NCI-H1436 (cell line): ENCODE results near the gene SCFD2.
A peak's percentile ranks its signal among the peaks of the same experiment; 100 is the strongest.
"Not testable (repeated sequence)": the region's sequence is repeated elsewhere in the genome, so short reads cannot be mapped to it uniquely, and the experiment has no call there.

ENCODE experiments used
- DNase-seq: peaks from one replicate; lab custom pipeline; 2025; lab: John Stamatoyannopoulos, UW

The SCFD2 gene

DNA sequence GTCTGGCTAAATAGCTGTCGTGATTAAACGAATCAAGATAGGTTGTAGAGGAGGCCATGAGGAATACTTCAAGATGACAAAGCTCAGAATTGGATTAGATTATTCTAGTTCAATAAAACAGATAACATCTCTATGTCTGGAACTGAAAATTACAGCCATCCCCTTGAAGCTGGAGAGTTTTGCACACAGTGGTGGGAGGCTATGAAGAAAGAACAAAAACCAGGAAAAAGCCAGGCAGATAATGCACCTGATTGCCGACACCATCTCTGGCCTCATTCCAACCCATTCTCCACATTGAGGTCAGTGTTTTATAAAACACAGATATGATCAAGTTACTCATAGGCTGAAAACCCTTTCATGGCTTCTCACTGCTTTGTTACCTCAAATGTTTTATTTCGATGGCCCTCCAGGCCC, 315.5 kb downstream of the SCFD2 start:
- no peak for DNase-seq

DNA sequence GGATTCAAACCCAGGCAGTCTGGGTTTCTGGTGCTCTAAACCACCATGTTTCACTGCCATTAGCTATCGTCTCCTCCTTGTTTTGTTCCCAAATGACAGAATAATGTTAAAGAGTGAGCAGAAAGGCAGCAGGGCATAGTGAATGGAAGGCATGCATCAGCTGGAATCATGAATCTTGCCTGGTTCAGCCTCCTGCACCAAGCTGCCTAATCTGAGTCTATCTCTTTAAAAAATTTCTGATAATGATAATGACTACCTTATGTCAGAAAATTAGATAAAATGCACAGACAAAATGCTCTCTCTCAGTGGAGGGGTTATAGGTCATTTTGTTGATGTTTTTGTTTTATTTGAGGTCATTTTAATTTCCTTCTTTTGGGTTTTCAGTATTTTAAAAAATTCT, 316.3 kb downstream of the SCFD2 start:
- no peak for DNase-seq

DNA sequence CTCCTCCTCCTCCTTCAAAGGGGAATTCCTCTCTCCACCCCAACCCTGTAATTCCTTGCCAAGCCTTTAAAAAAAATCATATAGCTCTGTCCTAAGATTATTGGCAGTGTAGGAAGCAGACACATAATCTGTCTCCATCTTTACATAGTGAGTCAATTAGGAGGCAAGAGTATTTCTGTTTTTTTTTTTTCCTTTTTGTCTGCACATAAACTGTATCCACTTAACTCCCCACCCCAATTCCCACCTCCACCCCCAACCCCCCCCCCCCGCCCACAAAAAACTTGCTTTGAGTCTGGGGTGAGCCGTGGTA, 321.3 kb downstream of the SCFD2 start:
- no peak for DNase-seq

DNA sequence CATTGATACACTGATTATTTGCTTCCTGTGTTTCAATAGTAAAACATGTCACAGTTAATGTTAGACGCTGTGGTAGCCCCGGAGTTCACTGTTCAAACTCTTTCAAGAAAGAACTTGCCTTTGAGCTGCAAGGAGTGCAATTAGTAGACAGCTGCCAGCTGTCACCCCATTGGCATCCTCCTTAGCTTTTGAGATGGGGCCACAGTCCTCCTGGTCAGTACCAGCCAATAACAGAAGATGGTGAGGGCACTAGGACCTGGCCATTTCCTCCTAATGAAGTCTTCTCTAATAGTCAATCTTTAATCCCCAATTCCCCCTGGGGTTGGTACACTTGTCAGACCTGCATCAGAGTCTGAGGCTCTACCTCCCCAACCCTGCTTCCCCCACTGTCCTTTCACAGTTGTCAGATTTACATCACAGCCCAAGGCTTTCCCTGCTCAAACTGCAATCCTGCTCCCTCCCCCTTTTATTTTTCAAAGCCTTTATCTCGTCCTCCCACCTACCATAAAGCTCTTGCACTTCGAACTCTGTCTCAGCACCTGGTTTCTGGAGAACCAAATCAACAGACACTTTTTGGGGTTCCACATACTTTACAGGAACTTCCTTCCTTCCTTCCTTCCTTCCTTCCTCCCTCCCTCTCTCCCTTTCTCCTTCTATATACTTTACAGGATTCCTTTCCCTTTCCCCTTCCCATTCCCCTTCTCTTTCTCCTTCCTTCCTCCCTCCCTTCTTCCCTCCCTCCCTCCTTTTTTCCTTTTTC, 321.8 kb downstream of the SCFD2 start:
- no peak for DNase-seq

DNA sequence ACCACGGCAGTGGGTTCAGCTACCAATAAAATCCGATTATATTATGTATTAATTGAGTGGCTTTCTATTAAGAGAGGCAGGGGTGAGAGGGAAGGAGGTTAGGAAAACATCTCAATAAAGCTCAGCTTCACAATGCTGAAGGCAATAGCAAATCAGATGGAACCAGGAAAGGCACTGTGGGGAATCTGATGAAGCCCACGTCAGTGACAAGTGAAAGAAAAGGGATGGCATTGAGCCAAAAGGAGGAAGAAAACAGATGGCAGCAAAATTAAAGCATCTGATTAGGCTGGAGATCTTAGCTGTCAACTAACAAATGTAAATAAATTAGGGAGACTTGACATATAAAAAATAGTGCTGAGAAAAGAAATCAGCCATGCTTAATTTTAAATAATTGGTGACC, 322.8 kb downstream of the SCFD2 start:
- peak; percentile 20 for DNase-seq

DNA sequence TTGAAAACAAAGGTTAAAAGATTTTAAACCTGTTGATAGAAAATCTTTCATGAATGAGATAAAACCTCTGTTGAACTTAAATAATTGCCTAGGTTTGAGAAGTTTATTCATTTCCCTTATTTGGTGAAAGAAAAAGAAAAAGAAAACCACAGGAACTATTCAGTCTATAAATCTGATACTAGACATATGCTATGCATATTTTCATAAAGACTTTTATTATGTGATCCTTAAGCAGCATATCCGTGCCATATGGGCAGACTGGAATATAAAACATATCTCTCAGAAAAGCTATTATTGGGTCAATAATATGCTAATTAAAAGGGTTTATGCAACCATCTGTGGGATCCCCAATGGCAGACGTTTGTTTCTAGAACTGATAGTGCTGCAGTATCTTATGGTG, 325.0 kb downstream of the SCFD2 start:
- DNase-seq: no peak

DNA sequence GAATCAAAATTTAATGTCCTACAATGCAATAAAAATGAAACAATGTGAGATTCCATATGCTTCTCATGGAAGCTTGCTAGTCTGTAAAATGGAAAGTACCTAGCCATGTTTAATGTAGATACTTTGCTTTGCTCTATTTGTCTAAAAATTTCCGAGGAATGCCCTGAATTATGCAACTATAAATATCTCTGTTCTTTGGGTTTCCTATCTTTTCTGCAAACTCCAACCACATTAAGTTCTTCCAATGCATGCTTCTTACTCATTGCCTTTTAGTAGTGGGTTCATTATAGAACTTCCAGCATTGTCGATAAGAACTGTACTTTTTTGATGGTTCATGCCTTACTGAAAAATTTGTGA, 325.4 kb downstream of the SCFD2 start:
- no peak for DNase-seq

DNA sequence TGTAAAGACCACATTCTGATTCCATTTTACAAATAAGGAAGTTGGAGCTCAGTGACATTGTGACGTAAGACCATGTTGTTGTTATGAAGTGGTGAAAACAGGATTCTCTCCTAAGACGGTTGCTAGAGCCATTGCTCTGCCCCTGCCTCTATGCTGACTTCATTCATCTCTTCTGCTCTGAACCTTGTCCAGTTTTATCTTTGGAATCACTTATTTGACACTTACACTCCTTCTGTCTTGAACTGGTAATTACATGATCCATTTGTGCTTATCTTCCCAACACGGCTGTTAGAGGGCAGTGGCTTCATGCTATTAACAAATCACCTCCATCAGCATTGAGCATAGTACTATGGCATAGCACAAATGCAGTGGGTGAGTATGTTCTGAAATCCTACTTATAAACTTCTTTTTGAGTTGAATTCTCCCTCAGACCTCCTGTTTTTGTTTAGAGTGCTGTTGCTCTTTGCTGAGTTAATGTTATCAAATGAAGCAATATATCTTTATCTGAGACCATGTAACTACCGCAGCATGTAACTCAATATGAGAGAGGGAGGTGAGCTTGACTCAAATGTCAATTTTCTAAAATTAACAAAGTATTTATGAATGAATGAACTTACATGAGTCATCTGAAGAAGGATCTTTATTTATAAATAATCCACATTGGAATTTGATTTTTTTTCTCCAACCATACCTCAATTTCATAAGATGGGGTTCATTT, 326.0 kb downstream of the SCFD2 start:
- no peak for DNase-seq

DNA sequence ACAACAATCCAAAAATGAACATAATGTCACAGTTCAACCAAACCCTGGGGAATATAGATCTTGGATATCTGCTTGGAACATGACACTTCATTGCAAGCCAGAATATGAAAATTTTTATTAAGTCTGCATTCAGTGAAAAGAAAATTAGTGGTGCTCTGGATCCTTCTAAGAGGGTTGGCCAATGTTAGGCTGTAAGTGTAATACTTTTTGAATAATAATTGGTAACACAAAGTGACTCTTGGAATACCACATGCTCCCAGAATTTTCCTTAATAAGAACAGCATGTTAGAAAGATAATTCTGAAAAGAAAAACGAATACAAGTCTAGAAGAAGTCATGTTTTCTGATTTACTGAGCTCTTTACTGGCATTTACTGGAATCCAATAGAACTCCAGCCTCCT, 328.0 kb downstream of the SCFD2 start:
- DNase-seq: no peak

DNA sequence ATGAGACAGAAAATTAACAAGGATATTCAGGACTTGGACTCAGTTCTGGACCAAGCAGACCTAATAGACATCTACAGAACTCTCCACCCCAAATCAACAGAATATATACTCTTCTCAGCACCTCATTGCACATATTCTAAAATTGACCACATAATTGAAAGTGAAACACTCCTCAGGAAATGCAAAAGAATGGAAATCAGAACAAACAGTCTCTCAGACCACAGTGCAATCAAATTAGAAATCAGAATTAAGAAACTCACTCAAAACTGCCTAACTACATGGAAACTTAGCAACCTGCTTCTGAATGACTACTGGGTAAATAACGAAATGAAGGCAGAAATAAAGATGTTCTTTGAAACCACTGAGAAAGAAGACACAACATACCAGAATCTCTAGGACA, 333.0 kb downstream of the SCFD2 start:
- not testable (repeated sequence) for DNase-seq

DNA sequence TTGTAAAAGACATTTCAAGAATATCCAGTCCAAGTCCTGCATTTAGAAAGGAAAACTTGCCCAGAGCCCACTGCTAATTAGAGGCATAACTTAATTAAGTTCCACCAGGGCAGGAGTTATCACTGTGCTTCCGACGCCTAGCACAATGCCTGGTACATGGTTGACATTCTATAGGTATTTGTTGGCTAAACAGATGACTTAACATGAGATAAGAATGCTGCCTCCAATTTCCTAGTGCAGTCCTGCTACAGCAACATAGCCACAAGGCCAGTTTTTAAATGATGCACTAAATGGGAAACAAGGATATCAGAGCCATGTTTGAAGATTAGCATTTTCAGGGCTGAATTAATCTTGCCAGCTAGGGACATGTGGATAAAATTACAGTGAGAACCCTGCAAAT, 339.6 kb downstream of the SCFD2 start:
- DNase-seq: no peak

DNA sequence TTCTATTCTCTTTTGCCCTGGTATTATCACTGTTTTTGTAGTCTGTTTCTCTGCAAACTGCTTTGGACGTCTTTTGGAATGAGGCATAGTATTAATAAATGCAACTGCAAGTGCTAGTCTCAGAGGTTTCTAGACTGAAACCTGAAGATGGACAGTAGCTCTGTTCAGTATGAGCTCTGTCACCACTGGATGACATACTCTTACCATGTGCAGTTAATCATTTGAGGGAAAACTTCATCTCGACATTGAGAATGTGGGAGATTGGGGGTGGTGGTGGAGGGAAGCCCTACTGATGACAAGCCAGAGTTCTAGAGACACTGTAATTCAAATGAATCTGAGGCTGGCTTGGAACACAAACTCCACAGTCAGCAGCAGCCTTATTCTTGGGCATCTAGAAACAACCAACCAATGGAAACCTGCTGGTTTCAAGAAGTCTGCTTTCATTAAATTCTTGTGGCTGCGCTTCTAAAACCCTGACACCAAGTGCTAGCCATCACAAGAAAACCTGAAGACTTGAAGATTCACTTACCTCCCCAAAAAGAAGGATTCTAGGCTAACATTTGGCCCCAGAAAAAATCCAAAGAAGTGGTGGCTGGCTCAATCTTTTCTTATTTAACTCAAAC, 342.1 kb downstream of the SCFD2 start:
- no peak for DNase-seq

DNA sequence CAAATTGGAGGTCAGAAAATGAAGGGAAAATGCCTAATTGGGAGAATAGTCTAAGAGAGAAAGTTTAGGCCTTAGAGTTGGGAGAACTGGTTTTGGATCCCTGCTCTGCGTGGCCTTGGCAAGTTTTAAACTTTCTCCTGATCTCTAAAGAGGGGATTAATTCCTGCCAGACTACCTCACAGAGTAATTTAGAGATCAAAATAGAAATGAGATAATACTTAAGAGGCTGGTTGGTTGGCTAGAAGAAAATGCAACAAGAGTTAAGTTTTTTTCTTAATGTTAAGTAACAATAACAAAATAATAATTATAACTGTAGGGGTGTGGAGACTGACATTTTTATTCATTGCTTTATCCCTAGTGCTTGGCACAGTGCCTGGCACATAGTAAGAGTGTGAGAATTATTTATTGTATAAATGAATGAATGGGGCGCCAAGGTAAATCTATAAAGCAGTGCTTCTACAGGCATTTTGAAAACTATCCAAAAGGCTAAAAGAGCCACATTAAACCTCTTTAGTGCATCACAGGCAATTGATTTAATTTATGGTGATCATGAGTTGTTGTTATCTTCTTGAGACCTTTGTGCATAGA, 343.3 kb downstream of the SCFD2 start:
- DNase-seq: no peak

DNA sequence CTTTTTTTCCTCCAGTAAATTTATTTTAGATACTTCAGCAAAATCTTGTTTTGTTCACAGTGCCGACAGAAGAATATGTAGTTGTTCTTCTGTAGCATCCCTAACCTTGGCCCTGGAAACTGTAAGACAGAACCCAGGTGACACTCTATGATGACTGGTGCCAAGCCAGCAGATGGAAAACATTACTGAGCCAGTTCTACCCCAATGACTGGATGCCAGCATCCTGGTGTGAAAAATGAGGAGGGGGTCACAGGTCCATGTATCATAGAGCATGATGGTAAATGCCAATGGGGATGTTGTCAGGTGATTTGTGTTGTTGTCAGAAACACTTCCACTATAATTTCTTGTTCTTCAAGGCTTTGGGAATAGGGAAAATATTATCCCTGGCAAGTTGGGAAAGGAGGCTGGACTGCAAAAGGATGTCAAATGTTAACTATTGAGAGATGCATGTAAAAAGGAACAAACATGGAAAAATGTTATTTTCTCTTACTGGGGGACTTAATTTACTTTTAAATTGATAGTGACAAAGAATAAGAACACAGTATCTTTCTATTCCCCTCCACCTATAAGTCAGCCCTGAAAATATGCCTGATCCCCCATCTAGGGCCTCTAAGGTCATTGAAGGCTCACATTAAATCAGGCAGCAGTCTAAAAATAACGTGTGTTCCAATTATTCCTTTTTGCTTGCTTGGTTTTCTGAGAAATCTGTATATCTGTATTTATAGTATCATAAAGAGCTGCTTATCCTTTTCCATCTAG, 343.9 kb downstream of the SCFD2 start:
- no peak for DNase-seq

DNA sequence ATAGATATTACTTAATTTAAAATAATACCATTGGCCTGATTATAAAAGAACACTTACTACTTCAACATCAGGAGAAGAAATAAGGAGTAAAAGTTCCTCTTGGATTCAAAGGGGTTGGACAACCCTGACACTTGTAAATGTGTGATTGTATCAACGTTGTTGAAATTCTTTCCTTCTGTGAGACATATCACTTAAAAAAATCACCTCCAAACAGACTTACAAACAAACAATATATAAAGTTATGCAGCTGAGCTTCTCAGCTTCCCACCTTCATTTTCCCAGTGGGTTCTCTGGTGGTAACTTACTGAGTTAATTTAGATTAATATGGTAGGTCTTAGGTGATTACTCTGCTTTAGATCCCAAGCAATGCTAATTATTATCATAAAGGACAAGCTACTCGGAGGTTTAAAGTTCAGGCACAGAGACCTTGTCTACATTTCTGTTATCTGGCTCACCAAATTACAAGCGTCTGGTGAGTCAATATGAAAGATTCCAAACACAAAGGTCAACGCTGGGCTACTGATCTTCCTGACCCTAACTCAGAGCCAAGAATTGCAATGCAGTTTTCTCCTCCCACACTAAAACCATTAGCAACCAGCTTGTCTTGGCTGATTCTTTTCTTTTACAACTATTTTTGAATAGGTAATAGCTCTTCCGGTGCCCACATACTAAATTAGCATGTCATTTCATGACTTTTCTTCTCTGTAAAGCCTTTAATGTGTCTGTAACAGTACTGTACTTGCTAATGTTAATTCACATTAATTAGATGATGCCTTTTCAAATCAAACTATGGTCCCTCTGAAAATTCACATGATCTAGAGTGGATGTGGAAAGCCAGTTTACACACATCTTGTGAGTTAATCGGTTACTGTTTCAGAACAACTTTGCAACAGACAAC, 346.1 kb downstream of the SCFD2 start:
- DNase-seq: no peak

DNA sequence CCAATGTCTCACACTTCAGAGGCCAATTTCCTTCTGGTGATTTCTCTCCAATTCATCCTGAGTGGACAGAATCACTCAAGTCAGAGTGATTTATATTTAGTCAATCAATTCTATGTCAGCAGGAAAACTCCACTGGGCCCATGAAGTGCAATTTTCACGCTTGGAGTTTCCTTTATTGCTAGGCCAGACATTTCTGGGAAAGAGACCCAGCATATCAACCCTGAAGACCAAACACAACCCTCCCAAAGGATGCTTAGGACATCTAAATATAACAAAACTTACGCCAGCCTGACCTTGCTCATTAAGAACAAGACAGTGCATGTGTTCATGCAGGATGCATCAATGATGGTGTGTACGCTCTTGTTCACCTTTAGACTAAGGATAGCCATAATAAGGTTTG, 347.4 kb downstream of the SCFD2 start:
- no peak for DNase-seq

DNA sequence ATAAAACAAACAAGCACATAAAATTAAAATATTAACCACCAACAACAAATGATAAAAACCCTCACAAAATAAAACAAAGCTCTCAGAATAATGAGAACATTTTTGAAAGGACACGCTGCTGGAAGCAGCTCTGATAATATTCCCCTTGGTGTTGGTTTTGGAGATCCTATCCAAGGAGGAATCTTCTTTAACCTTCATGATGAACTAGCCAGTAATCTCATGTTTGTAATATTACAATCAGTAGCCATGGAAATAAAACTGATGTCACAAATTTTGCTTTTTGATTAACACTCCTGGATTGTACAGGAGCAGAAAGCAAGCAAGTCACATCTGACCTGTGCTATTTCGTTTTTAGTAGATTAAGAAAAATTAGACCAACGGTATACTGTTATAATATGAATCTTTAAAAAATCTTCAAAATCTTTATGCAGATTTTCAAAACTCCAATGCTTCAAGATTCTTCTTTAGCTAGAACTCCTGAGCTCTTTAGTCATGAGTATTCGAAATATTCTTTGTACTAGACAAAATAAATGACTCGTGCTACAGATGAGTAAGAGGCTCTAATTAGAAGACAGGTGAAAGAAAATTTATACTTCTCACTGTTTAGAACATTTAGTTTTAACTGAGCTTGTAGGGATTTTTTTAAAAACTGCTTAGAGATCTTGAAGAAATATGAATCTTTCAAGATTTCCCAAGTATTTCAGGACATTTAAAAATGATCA, 349.6 kb downstream of the SCFD2 start:
- DNase-seq: no peak

DNA sequence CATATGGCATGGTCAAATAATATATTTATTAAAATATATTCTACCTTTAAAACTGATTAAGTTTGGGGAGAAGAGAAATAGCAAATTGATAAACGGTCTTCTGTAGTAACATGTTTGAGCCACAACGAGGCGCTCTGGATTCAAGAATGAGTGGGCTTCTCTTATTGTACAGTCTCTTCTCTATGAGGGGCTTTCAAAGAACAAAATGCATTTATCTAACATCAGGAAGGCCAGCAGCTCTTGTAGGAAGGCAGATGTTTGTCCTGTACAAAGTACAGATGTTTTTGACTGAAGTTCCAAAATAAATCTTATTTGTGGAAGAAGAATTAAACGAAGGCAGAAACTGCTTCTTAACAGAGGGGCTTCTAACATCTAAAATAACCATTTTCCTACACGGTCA, 350.2 kb downstream of the SCFD2 start:
- DNase-seq: no peak

DNA sequence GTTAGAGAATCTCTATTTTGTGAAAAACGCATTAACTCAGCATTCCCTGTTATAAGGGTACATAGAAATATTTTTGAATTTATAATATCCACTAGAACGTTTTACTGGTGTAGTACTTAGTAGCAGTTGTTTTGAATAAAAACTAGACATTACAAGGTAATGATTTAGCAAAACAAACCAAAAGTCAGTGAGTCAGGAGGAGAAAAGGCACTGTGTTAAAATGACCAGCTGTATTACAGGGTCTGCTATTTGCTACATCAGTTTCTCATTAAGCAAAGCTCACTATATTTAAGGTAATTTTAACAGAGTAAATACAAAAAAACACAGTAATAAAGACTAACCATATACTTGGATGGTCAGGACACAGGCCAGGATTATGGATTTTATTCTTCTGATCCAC, 351.0 kb downstream of the SCFD2 start:
- no peak for DNase-seq

DNA sequence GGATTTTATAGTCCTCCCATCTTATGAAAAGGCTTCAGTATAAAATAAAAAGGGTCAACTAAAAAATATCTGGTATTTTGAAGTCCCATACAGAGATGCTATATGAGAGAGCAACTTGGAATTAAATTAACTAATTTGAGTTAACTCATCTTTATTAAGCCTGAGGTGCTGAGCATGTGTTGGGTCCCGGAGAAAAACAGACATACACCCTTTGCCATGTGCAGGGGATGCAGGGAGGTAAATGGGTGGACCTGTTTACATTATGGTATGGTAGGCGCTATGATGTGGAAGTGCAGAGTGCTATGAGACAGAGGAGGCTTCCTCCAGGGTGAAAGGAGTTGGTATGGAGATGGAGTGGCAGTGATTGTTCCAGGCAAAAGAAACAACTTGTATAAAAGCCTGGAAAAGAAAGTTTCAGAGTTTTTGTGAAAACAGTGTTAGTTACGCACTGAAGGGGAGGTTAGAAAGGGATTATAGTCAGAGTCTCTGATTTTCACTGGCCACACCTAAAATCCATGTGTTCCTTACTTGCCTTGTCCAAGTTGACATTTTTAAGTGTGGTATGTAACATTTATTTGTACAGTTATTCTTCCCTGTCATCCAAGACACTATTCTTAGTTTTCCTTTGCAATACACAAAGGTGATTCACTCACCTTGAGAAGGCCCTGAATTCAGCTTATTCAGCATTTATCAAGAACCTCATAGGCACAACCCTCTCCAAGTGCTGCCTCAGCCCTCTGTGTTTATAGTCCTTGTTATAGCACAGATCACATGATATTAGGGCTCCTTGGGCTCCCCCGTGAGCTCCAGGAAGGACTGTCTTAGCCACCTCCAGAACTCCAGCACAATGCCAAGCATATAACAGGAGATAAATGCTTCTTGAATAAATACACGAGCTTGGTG, 351.7 kb downstream of the SCFD2 start:
- DNase-seq: no peak
